ENCODE results near the gene RPA3. TPM values are rescaled to one million over a fixed set of nuclear protein-coding genes. Genes with fewer than 3 reads are reported as not detected.
"Not testable (repeated sequence)": the region's sequence is repeated elsewhere in the genome, so short reads cannot be mapped to it uniquely, and the experiment has no call there.

The RPA3 gene
- total RNA-seq, 1 donor from 2014 or later: 22.2 TPM

- no peak for DNase-seq (ENCODE audit: low read depth)
Measured at GRCh38 chr7:7694542-7694941, 23.9 kb downstream of the RPA3 start.

GRCh38 chr7:7693881-7694280 is 24.5 kb downstream of the RPA3 start:
- DNase-seq (ENCODE audit: low read depth): peak; percentile 90

- DNase-seq (ENCODE audit: low read depth): no peak
Measured at GRCh38 chr7:7688956-7689355, 29.5 kb downstream of the RPA3 start.

DNA sequence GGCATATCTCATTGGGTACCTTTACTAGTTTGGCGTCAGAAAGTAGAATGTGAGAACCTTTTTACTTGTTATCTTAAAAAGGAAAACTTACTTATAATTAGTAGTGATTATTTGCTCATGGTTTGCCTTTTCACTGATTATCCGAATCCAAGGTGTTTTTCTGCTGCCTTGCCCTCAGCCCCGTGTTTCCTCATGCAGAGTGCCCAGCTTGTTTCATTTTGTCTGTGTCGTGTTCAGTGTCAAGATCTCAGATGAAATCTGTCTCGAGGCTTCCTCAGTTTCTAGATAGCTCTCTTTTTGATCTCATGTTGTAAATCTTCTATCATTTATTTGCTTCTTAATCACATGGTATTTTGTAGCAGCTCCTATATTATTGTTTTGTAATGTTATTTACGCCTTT is 30.1 kb downstream of the RPA3 start:
- DNase-seq (ENCODE audit: low read depth): no peak

DNA sequence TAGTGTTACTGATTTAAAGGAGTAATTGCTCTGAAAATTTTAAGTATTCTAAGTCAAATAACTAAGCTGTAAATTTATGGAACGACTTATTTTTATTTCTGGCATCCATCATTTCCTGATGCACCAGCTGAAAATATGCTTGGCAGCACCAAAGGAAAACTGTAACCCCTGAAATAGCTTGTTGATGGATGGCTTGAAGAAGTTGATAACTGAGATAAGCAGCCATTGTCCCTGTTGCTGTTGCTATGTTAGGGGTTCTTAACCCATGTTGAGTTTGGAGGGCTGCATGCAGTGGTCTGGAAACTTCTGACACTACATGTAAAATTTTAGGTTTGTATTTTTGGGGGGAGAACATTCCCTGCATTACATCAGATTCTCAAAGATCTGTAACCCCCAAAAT is 30.6 kb downstream of the RPA3 start:
- no peak for DNase-seq (ENCODE audit: low read depth)

DNA sequence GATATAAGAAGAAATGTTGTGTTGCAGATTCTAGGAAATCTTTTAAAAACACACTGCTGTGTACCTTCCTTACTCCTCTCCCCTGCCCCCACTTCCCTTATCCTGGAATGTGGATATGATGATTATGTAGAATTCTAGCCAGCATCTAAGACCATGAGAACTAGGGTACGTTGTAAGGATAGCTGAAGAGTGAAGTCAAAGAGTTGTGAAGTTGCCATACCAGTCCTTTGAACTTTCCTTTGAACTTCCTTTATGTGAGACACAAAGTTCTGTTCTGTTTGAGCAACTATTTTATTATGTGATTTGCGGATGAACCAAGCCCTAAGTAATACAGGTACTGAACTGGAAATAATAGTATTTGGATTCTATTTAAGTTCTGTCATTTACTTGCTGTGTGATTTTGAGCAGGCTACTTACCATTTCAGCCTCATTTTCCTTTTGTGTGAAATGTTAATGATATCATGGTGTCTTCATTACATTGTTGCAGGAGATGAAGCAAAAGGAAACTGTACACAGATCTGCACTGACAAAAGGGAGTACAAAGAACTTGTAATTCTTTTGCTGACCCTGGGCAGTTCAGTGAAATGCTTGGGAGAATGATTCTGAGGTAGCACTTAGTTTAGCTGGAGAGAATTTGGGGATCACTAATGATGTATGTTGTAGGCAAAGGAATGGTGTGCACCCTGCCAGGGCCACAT is 31.4 kb downstream of the RPA3 start:
- DNase-seq (ENCODE audit: low read depth): peak; percentile 4

DNA sequence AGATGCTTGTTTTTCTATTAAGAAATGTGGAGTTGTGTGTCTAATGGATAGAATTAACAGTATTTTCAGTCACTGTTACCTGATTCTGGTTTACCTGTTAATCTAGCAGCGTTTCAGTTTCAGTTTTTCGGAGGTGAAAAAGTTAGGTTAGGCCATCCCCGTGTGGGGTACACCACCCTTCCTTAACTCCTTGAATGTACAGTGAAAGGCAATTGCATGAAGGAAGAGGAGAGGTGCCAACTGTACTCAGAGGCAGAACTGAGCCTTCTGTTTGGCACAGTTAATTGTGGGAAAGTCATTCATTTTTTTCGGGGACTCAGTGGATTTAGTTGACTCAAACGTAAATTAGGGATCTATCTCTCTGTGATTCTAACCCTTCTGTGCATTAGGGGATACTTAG is 35.5 kb downstream of the RPA3 start:
- no peak for DNase-seq (ENCODE audit: low read depth)

DNA sequence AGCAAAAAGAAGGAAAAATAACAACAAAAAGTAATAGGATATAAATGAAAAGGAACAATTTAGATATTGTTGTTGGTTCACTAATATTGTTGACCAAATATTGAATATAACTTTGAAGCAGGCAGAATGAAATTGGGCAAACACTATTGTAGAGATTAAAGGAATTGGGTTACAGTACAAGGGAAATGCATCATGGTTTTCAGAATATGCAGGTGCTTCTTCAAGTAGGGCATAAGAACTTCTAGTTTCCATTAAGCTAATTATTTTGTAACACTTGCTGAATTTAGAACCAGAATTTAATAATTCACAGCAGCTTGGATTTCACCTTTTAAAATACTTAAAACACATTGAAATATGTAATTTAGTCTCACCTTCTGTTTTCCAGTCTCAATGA is 36.5 kb downstream of the RPA3 start:
- no peak for DNase-seq (ENCODE audit: low read depth)

DNA sequence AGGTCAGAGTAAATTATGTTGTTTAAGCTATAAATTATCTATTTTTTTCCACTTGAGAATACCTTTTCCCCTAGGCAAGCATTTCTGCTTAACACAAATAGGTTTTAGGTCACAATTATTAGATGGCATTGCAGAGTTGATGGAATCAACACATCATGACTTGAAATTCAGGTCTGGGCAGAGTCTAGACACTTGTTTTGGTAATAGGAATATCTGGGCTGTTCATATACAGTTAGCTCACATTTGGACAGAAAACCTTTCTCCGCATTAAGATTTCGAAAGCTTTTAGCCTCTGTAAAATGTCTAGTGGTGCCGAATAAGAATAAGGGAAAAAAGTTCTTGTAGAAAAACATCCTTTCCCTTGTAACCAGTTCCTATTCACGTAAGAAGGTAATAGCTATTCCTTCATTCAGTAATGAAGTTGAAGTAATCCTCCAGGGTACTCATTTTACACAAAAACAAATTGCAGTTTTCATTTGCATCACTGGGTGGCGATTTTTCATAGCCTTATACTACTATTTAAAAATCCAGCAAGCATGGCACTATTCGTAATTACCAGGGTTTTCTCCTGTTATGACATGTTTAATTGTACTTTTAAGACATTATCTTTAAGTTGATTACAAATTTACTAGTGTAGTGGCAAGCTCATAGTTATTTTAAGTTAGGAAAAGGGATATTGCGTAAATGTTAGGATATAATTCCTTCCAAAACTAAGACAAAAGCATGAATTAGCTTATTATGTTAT is 37.0 kb downstream of the RPA3 start:
- DNase-seq (ENCODE audit: low read depth): peak; percentile 83

DNA sequence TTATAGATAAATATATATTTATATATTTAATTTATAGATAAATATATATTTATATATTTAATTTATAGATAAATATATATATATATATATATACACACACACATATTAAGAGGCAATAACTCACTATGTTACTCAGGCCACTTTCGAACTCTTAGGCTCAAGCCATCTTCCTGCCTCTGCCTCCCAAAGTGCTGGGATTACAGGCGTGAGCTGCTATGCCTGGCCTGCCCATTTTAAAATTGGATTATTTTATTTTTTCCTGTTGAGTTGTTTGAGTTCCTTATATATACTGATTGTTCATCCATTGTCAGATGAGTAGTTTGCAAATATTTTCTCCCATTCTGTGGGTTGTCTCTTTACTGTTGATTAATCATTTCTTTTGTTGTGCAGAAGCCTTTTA is 38.8 kb downstream of the RPA3 start:
- DNase-seq (ENCODE audit: low read depth): peak; percentile 10

GRCh38 chr7:7675686-7676085 is 42.7 kb downstream of the RPA3 start:
- no peak for DNase-seq (ENCODE audit: low read depth)

- no peak for DNase-seq (ENCODE audit: low read depth)
Measured at GRCh38 chr7:7673240-7673550, 45.2 kb downstream of the RPA3 start.

- DNase-seq (ENCODE audit: low read depth): no peak
Measured at GRCh38 chr7:7672545-7673239, 45.7 kb downstream of the RPA3 start.

GRCh38 chr7:7671361-7671760 is 47.0 kb downstream of the RPA3 start:
- no peak for DNase-seq (ENCODE audit: low read depth)

DNA sequence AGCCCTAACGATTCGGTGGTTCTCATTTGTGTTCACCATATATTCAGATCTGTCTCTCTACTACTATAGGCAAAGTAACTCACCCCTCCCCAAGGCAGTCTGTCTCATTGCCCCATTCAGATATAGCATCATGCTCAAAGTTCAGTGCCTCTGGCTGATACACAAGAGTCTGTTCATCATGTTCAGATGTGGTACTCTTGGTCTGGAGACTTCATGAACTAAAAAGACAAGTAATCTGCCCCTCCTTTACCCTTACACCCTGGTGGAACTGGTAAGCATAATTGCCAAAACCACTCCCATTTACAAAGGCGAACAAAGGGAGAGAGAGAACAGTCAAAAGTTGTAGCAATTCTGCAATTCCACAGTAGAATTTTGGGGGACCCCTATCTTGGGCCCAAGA is 47.9 kb downstream of the RPA3 start:
- no peak for DNase-seq (ENCODE audit: low read depth)

GRCh38 chr7:7668706-7669105 is 49.7 kb downstream of the RPA3 start:
- no peak for DNase-seq (ENCODE audit: low read depth)

GRCh38 chr7:7667187-7667586 is 51.2 kb downstream of the RPA3 start:
- DNase-seq (ENCODE audit: low read depth): no peak

DNA sequence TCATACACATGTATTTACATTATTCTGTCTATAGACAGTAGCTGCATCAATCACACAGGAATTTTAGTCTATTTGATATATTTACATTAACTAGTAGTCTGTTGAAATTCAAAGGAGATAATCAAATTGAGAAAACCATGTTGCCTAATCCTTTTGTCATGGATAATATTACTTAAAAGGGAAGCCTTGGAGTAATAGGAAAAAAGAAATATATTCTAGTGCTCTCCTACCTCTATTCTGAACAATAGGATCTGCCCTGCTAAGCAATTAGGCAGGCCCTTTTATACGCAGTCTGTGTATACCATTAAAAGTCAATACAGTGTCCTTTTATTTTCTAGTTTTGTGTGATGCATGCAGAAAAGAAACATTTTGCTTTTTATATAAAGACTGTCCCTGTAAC is 53.4 kb downstream of the RPA3 start:
- DNase-seq (ENCODE audit: low read depth): no peak

DNA sequence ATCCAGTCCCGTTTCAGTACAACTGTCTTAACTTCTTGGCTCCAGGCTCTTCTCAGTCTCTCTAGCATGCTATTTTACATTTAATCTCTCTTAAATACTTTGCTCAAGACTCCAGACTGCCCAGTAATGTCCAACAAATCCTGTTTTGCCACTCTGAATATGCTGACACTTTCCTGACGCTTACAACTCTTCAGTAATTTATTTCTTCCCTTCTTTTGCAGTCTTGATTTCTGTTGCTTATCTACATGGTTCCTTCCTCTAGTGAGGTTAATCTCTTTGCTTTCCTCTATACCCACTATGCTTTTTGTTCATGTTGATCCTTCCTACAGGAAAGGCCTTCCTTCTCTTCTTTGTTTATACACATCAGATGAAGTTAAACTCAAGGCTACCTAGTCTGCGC is 54.1 kb downstream of the RPA3 start:
- DNase-seq (ENCODE audit: low read depth): no peak

GRCh38 chr7:7662527-7662926 is 55.9 kb downstream of the RPA3 start:
- DNase-seq (ENCODE audit: low read depth): no peak

DNA sequence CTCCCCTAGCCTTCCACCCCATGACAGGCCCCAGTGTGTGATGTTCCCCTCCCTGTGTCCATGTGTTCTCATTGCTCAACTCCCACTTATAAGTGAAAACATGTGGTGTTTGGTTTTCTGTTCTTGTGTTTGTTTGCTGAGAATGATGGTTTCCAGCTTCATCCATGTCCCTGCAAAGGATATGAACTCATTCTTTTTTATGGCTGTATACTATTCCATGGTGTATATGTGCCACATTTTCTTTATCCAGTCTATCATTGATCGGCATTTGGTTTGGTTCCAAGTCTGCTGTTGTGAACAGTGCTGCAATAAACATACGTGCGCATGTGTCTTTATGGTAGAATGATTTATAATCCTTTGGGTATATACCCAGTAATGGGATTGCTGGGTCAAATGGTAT is 61.9 kb downstream of the RPA3 start:
- not testable (repeated sequence) for DNase-seq (ENCODE audit: low read depth)

DNA sequence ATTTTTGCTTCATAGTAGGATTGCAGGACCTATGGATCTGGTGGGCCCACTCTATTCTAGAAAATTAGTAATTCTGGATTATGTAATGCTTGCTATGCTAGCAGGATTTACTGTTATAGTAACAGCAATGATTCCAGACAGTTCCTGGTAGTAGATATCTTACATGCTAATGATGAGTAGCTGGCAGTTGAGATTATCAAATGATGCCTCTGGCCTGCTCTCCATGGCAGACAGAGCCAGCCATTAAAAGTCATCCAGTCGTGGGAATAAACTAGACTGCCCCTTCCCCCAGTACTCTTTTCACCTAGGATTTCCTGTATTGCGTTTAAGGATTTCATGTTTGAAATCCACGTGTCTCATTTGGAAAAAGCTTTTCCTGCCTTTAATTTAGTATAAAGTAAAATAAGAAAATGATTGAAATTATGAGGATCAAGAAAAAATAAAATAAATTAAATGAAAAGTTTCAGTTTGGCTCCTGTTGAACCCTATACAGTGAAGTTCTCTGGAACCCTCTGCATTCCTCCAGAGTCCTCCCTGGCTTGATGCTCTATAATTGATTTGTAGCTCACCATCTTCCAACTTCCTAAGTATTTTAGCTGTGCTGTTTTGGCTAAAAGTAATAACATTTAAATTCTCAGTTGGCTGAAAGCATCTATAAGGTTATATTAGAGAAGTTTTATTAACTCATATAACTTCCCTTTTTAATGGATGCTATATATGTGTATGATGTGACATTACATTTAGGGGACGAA is 63.3 kb downstream of the RPA3 start:
- no peak for DNase-seq (ENCODE audit: low read depth)

All from renal cortical epithelial cell (primary cell).